Measurements from ENCODE around the gene POU2AF1.

Gene POU2AF1

GRCh38 chr11:111388420-111388819 is 9.3 kb upstream of the POU2AF1 start:
- Histone ChIP-seq H4K20me1 (ENCODE audit: control insufficient read depth, insufficient read depth, low read depth, low read length) (no peaks in the 10 kb centered on the region), H3K9me2 (replicated peaks; ENCODE audit: control insufficient read depth, low read length) (no peaks in the 10 kb centered on the region), H3K4me1 (ENCODE audit: control insufficient read depth, low read length) (peaks cover 52% of the 10 kb centered on the region), H3K79me2 (ENCODE audit: control insufficient read depth, low read length) (no peaks in the 10 kb centered on the region), H3K36me3 (ENCODE audit: control insufficient read depth, low read length) (peaks cover 7% of the 10 kb centered on the region; the same call in 1 of the 2 replicates), H3K27me3 (ENCODE audit: control insufficient read depth, low read length) (no peaks in the 10 kb centered on the region), H3K9me3 (ENCODE audit: control insufficient read depth, insufficient read depth, low read length) (peaks cover 11% of the 10 kb centered on the region), H3K4me3 (ENCODE audit: low read length) (peak overlapping the region; percentile 37), H3K4me2 (ENCODE audit: low read length) (peak overlapping the region; percentile 52), H3F3A (ENCODE audit: control insufficient read depth, insufficient read depth) (no peaks in the 10 kb centered on the region; the same call in 1 of the 2 replicates), H3K27ac (ENCODE audit: low read depth, low read length) (no peak overlapping the region; the same call in 1 of the 2 replicates)
- TF ChIP-seq EZH2phosphoT487 (IDR thresholded peaks at IDR 0.05; ENCODE audit: borderline replicate concordance, low read length) (no peak), CTCF (IDR thresholded peaks at IDR 0.05; ENCODE audit: low read depth, low read length, poor library complexity, severe bottlenecking) (no peak)

GRCh38 chr11:111387363-111387762 is 8.3 kb upstream of the POU2AF1 start:
- H3K4me1 ChIP-seq (ENCODE audit: control insufficient read depth, low read length) = peaks cover 59% of the 10 kb centered on the region
- H3K36me3 ChIP-seq (ENCODE audit: control insufficient read depth, low read length) = peaks cover 7% of the 10 kb centered on the region; the same call in 1 of the 2 replicates
- H3K79me2 ChIP-seq (ENCODE audit: control insufficient read depth, low read length) = no peaks in the 10 kb centered on the region
- H3K9me3 ChIP-seq (ENCODE audit: control insufficient read depth, insufficient read depth, low read length) = peaks cover 11% of the 10 kb centered on the region
- H3K4me3 ChIP-seq (ENCODE audit: low read length) = no peak overlapping the region
- TF ChIP-seq EZH2phosphoT487 (IDR thresholded peaks at IDR 0.05; ENCODE audit: borderline replicate concordance, low read length) (no peak), CTCF (IDR thresholded peaks at IDR 0.05; ENCODE audit: low read depth, low read length, poor library complexity, severe bottlenecking) (no peak)
- no peaks in the 10 kb centered on the region for H3K27me3 ChIP-seq (ENCODE audit: control insufficient read depth, low read length)
- no peaks in the 10 kb centered on the region for H4K20me1 ChIP-seq (ENCODE audit: control insufficient read depth, insufficient read depth, low read depth, low read length)
- peaks cover 3% of the 10 kb centered on the region for H3F3A ChIP-seq (ENCODE audit: control insufficient read depth, insufficient read depth)
- H3K9me2 ChIP-seq (replicated peaks; ENCODE audit: control insufficient read depth, low read length) = no peaks in the 10 kb centered on the region
- no peak overlapping the region for H3K4me2 ChIP-seq (ENCODE audit: low read length)
- no peak overlapping the region for H3K27ac ChIP-seq (ENCODE audit: low read depth, low read length)

GRCh38 chr11:111386611-111387150 is 7.6 kb upstream of the POU2AF1 start:
- Histone ChIP-seq H3F3A (ENCODE audit: control insufficient read depth, insufficient read depth) (peaks cover 9% of the 10 kb centered on the region), H3K4me1 (ENCODE audit: control insufficient read depth, low read length) (peaks cover 66% of the 10 kb centered on the region), H3K4me2 (ENCODE audit: low read length) (no peak overlapping the region)

More at GRCh38 chr11:111386611-111387150, 7.6 kb upstream of the POU2AF1 start:
- H3K27ac ChIP-seq (ENCODE audit: low read depth, low read length) = no peak overlapping the region
- no peaks in the 10 kb centered on the region for H4K20me1 ChIP-seq (ENCODE audit: control insufficient read depth, insufficient read depth, low read depth, low read length)
- H3K4me3 ChIP-seq (ENCODE audit: low read length) = no peak overlapping the region
- H3K9me2 ChIP-seq (replicated peaks; ENCODE audit: control insufficient read depth, low read length) = no peaks in the 10 kb centered on the region
- no peak for TF ChIP-seq CTCF (IDR thresholded peaks at IDR 0.05; ENCODE audit: low read depth, low read length, poor library complexity, severe bottlenecking)
- no peak for TF ChIP-seq EZH2phosphoT487 (IDR thresholded peaks at IDR 0.05; ENCODE audit: borderline replicate concordance, low read length)
- H3K9me3 ChIP-seq (ENCODE audit: control insufficient read depth, insufficient read depth, low read length) = peaks cover 11% of the 10 kb centered on the region
- H3K36me3 ChIP-seq (ENCODE audit: control insufficient read depth, low read length) = peaks cover 7% of the 10 kb centered on the region; the same call in 1 of the 2 replicates
- H3K27me3 ChIP-seq (ENCODE audit: control insufficient read depth, low read length) = no peaks in the 10 kb centered on the region
- H3K79me2 ChIP-seq (ENCODE audit: control insufficient read depth, low read length) = no peaks in the 10 kb centered on the region

All from DOHH2 (cell line).